SK-N-SH treated with all-trans-retinoic acid at 6 μM for 48 hours (cell line): ENCODE measurements around the gene CEP250.

ENCODE experiments used
- ATAC-seq: fragments of 200-7000 bp; cut with Tn5 transposase; 3 replicates; pipeline ENCODE4 v1.9.1; 2020; ENCODE audit warnings: mild to moderate bottlenecking, moderate library complexity
- ARNTL ChIP-seq: fragments of 450-650 bp; formaldehyde crosslinking; IDR thresholded peaks from 2 replicates; pipeline ENCODE4 v1.5.0; 2020; ENCODE audit warnings: low read depth, mild to moderate bottlenecking, moderate library complexity, borderline replicate concordance
- BACH2 ChIP-seq: fragments of 250-450 bp; sonication (Bioruptor Pico); IDR thresholded peaks from 2 replicates; pipeline ENCODE4 v1.9.0; 2021; ENCODE audit warnings: mild to moderate bottlenecking, borderline replicate concordance
- CREB5 ChIP-seq: fragments of 250-450 bp; sonication (Bioruptor Pico); IDR thresholded peaks from 2 replicates; pipeline ENCODE4 v1.5.1; 2020; ENCODE audit warnings: low read depth, mild to moderate bottlenecking, moderate library complexity
- CSDC2 ChIP-seq: fragments of 250-450 bp; sonication (Bioruptor Pico); IDR thresholded peaks from 2 replicates; pipeline ENCODE4 v1.5.0; 2020; ENCODE audit warnings: mild to moderate bottlenecking, moderate library complexity
- CSRNP3 ChIP-seq: fragments of 250-450 bp; sonication (Bioruptor Pico); IDR thresholded peaks from 2 replicates; pipeline ENCODE4 v1.5.1; 2021; ENCODE audit warnings: mild to moderate bottlenecking, moderate library complexity
- ESRRG ChIP-seq: fragments of 250-450 bp; sonication (Bioruptor Pico); IDR thresholded peaks from 2 replicates; pipeline ENCODE4 v1.6.1; 2021; ENCODE audit warnings: mild to moderate bottlenecking
- ISL1 ChIP-seq: fragments of 250-450 bp; sonication (Bioruptor Pico); IDR thresholded peaks from 2 replicates; pipeline ENCODE4 v2.1.2; 2022; ENCODE audit warnings: mild to moderate bottlenecking, moderate library complexity
- OSR1 ChIP-seq: fragments of 250-450 bp; sonication (Bioruptor Pico); IDR thresholded peaks from 2 replicates; pipeline ENCODE4 v1.8.0; 2022; ENCODE audit warnings: moderate library complexity, mild to moderate bottlenecking, inconsistent platforms
- POU6F1 ChIP-seq: fragments of 250-450 bp; sonication (Bioruptor Pico); IDR thresholded peaks from 2 replicates; pipeline ENCODE4 v1.8.0; 2021; ENCODE audit warnings: low read depth, mild to moderate bottlenecking, moderate library complexity, borderline replicate concordance
- PPARA ChIP-seq: fragments of 250-450 bp; sonication (Bioruptor Pico); IDR thresholded peaks from 2 replicates; pipeline ENCODE4 v1.5.0; 2020; ENCODE audit warnings: mild to moderate bottlenecking, borderline replicate concordance
- RARB ChIP-seq: fragments of 250-450 bp; sonication (Bioruptor Pico); IDR thresholded peaks from 2 replicates; pipeline ENCODE4 v1.8.0; 2021; ENCODE audit warnings: mild to moderate bottlenecking, moderate library complexity
- SNAI2 ChIP-seq: fragments of 250-450 bp; sonication (Bioruptor Pico); IDR thresholded peaks from 2 replicates; pipeline ENCODE4 v1.5.0; 2020; ENCODE audit warnings: mild to moderate bottlenecking, moderate library complexity
- TCF4 ChIP-seq: fragments of 250-450 bp; sonication (Bioruptor Pico); IDR thresholded peaks from 2 replicates; pipeline ENCODE4 v1.8.0; 2021; ENCODE audit warnings: mild to moderate bottlenecking, moderate library complexity, borderline replicate concordance
- TOX ChIP-seq: fragments of 250-450 bp; sonication (Bioruptor Pico); IDR thresholded peaks from 2 replicates; pipeline ENCODE4 v1.8.0; 2021; ENCODE audit warnings: mild to moderate bottlenecking, moderate library complexity, borderline replicate concordance
- ZC3H10 ChIP-seq: fragments of 250-450 bp; sonication (Bioruptor Pico); IDR thresholded peaks from 2 replicates; pipeline ENCODE4 v1.5.1; 2021; ENCODE audit warnings: mild to moderate bottlenecking, moderate library complexity
- ZFP30 ChIP-seq: fragments of 450-650 bp; formaldehyde crosslinking; IDR thresholded peaks from 2 replicates; pipeline ENCODE4 v1.5.0; 2022; ENCODE audit warnings: mild to moderate bottlenecking, moderate library complexity
- ZNF565 ChIP-seq: fragments of 450-650 bp; formaldehyde crosslinking; conservative IDR thresholded peaks from 2 replicates; pipeline ENCODE4 v1.5.0; 2020; ENCODE audit warnings: low read depth, mild to moderate bottlenecking, moderate library complexity
- ZNF70 ChIP-seq: fragments of 450-650 bp; formaldehyde crosslinking; IDR thresholded peaks from 2 replicates; pipeline ENCODE4 v1.5.0; 2020; ENCODE audit warnings: mild to moderate bottlenecking, moderate library complexity
- ZNF8 ChIP-seq: fragments of 450-650 bp; formaldehyde crosslinking; IDR thresholded peaks from 2 replicates; pipeline ENCODE4 v1.5.0; 2020; ENCODE audit warnings: mild to moderate bottlenecking, moderate library complexity

Gene CEP250

GRCh38 chr20:35443003-35443402, 12.4 kb upstream of the CEP250 start:
- peak; percentile 81 for ATAC-seq
- TF ChIP-seq OSR1 (CRISPR knock-in tag) (no peak), TCF4 (CRISPR knock-in tag) (peak; percentile 55; the same call in 1 of the 2 replicates)

- no peak for ATAC-seq
- TF ChIP-seq CSRNP3 (CRISPR knock-in tag) (no peak), CREB5 (CRISPR knock-in tag) (no peak), RARB (CRISPR knock-in tag) (no peak), CSDC2 (CRISPR knock-in tag) (no peak), SNAI2 (CRISPR knock-in tag) (no peak)
These were observed 11.2 kb upstream of the CEP250 start for GRCh38 chr20:35444226-35444625.

- TF ChIP-seq CREB5 (CRISPR knock-in tag): no peak
- no peak for TF ChIP-seq ESRRG (CRISPR knock-in tag)
- TF ChIP-seq ARNTL: no peak
- TF ChIP-seq PPARA (CRISPR knock-in tag): no peak
- no peak for TF ChIP-seq ISL1 (CRISPR knock-in tag)
- TF ChIP-seq CSDC2 (CRISPR knock-in tag): no peak
- no peak for TF ChIP-seq TOX (CRISPR knock-in tag)
- TF ChIP-seq POU6F1: no peak
- TF ChIP-seq ZC3H10 (CRISPR knock-in tag): no peak
- no peak for TF ChIP-seq ZNF70 (CRISPR knock-in tag)
- TF ChIP-seq, all 23 proteins: peak for 0
These were observed 8.9 kb upstream of the CEP250 start for GRCh38 chr20:35446356-35447078.

GRCh38 chr20:35447082-35447789, 8.2 kb upstream of the CEP250 start:
- ATAC-seq: peak; percentile 88
- TF ChIP-seq BACH2 (CRISPR knock-in tag) (no peak), CSDC2 (CRISPR knock-in tag) (no peak), ZNF8 (CRISPR knock-in tag) (no peak), ZNF565 (CRISPR knock-in tag) (no peak), ISL1 (CRISPR knock-in tag) (no peak), TOX (CRISPR knock-in tag) (no peak), ZFP30 (CRISPR knock-in tag) (no peak), PPARA (CRISPR knock-in tag) (no peak), CSRNP3 (CRISPR knock-in tag) (no peak)

More at GRCh38 chr20:35446356-35447078, 8.9 kb upstream of the CEP250 start:
- no peak for ATAC-seq
